AG09319 (cell line): Measurements from ENCODE around the gene AK2.
"Not testable (repeated sequence)": the region's sequence is repeated elsewhere in the genome, so short reads cannot be mapped to it uniquely, and the experiment has no call there.

Source experiments
- DNase-seq: peaks from one replicate; pipeline ENCODE4 v3.0.0-alpha.2; 2010; ENCODE audit warnings: low read depth; ENCODE audit errors: extremely low read depth
- CTCF ChIP-seq: IDR thresholded peaks from 2 replicates; pipeline ENCODE4 v1.5.1; 2011; ENCODE audit warnings: low read depth, mild to moderate bottlenecking, inconsistent platforms, low read length, moderate library complexity

The AK2 gene

GRCh38 chr1:33002006-33002405 lies 34.7 kb downstream of the AK2 start:
- TF ChIP-seq CTCF: no peak
- no peak for DNase-seq

GRCh38 chr1:33001282-33001681 lies 35.4 kb downstream of the AK2 start:
- no peak for DNase-seq
- TF ChIP-seq CTCF: no peak; the same call in 1 of the 2 replicates

- no peak for DNase-seq
- TF ChIP-seq CTCF: no peak
Measured at GRCh38 chr1:33000427-33001026, 36.2 kb downstream of the AK2 start.

- TF ChIP-seq CTCF: no peak
- DNase-seq: no peak
Measured at GRCh38 chr1:32998997-32999396, 37.7 kb downstream of the AK2 start.

- no peak for DNase-seq
Measured at GRCh38 chr1:32998064-32998463, 38.6 kb downstream of the AK2 start.

GRCh38 chr1:32997381-32997891 lies 39.2 kb downstream of the AK2 start:
- DNase-seq: no peak
- no peak for TF ChIP-seq CTCF

More at GRCh38 chr1:32998064-32998463, 38.6 kb downstream of the AK2 start:
- no peak for TF ChIP-seq CTCF

GRCh38 chr1:32993324-32993636 lies 43.4 kb downstream of the AK2 start:
- DNase-seq: not testable (repeated sequence)
